GM23338 (cell line): ENCODE data around the gene OR5B21.

Experiments
- EZH2 ChIP-seq: fragments of 200-600 bp; sonication (generic); IDR thresholded peaks from one replicate; pipeline ENCODE4 v1.8.0; 2017; ENCODE audit warnings: antibody characterized with exemption, mild to moderate bottlenecking, low read depth; ENCODE audit not compliant: unreplicated experiment
- EZH2phosphoT487 ChIP-seq: fragments of 200-600 bp; sonication (generic); IDR thresholded peaks from one replicate; pipeline ENCODE4 v1.8.1; 2018; ENCODE audit warnings: antibody characterized with exemption; ENCODE audit not compliant: unreplicated experiment
- POLR2AphosphoS5 ChIP-seq: IDR thresholded peaks from 2 replicates; pipeline ENCODE4 v1.6.1; 2016; ENCODE audit warnings: antibody characterized with exemption, low read depth
- ZNF114 ChIP-seq: fragments of 250-450 bp; sonication (Bioruptor Pico); IDR thresholded peaks from 2 replicates; pipeline ENCODE4 v1.5.0; 2020; ENCODE audit warnings: mild to moderate bottlenecking, moderate library complexity
- TF ChIP-seq, protein P1 (sequence below), 2 experiments: fragments of 200-600 bp in 1 of 2; sonication (generic) in 1 of 2; conservative IDR thresholded peaks; 2 replicates each; pipeline versions ENCODE4 v1.5.1 to v1.6.1; 2016 to 2017; ENCODE audit warnings: antibody characterized with exemption in 2 of 2, low read depth in 2 of 2, mild to moderate bottlenecking in 2 of 2, moderate library complexity in 1 of 2
- TF ChIP-seq, protein P2 (sequence below): IDR thresholded peaks from one replicate; pipeline ENCODE4 v1.6.1; 2018; ENCODE audit warnings: antibody characterized with exemption; ENCODE audit not compliant: unreplicated experiment

DNA sequence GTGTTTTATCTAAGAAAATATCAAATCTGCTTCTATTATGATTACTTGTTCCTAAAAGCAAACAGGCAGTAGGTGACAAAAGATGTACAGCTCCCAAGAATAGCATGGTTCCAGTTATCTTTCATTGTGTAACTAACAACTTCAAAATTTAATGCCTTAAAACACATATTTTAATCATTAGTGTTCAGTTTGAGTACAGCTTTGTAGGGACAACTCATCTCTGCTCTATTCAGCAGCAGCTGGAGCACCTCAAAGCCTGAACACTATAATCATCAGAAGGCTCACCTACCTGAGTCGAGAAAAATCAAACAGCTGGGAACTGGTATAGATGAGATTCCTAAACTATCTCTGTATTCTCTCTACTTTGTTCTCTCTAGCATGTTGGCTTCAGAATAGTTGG is 41.6 kb downstream of the OR5B21 start:
- TF ChIP-seq, protein P1, sequence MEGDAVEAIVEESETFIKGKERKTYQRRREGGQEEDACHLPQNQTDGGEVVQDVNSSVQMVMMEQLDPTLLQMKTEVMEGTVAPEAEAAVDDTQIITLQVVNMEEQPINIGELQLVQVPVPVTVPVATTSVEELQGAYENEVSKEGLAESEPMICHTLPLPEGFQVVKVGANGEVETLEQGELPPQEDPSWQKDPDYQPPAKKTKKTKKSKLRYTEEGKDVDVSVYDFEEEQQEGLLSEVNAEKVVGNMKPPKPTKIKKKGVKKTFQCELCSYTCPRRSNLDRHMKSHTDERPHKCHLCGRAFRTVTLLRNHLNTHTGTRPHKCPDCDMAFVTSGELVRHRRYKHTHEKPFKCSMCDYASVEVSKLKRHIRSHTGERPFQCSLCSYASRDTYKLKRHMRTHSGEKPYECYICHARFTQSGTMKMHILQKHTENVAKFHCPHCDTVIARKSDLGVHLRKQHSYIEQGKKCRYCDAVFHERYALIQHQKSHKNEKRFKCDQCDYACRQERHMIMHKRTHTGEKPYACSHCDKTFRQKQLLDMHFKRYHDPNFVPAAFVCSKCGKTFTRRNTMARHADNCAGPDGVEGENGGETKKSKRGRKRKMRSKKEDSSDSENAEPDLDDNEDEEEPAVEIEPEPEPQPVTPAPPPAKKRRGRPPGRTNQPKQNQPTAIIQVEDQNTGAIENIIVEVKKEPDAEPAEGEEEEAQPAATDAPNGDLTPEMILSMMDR (conservative IDR thresholded peaks at IDR 0.05; ENCODE audit: low read depth in 2 of 2), result no peak
- TF ChIP-seq POLR2AphosphoS5 (no peak), EZH2 (no peak), ZNF114 (CRISPR knock-in tag) (no peak), EZH2phosphoT487 (no peak)
- TF ChIP-seq, protein P2, sequence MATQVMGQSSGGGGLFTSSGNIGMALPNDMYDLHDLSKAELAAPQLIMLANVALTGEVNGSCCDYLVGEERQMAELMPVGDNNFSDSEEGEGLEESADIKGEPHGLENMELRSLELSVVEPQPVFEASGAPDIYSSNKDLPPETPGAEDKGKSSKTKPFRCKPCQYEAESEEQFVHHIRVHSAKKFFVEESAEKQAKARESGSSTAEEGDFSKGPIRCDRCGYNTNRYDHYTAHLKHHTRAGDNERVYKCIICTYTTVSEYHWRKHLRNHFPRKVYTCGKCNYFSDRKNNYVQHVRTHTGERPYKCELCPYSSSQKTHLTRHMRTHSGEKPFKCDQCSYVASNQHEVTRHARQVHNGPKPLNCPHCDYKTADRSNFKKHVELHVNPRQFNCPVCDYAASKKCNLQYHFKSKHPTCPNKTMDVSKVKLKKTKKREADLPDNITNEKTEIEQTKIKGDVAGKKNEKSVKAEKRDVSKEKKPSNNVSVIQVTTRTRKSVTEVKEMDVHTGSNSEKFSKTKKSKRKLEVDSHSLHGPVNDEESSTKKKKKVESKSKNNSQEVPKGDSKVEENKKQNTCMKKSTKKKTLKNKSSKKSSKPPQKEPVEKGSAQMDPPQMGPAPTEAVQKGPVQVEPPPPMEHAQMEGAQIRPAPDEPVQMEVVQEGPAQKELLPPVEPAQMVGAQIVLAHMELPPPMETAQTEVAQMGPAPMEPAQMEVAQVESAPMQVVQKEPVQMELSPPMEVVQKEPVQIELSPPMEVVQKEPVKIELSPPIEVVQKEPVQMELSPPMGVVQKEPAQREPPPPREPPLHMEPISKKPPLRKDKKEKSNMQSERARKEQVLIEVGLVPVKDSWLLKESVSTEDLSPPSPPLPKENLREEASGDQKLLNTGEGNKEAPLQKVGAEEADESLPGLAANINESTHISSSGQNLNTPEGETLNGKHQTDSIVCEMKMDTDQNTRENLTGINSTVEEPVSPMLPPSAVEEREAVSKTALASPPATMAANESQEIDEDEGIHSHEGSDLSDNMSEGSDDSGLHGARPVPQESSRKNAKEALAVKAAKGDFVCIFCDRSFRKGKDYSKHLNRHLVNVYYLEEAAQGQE, result no peak
